Stimulated activated effector memory CD8-positive, alpha-beta T cell treated with anti-CD3 and anti-CD28 coated beads, Interleukin-12 subunit alpha, Interleukin-12 subunit beta, amount 100 ng/mL, for 72 hours (primary cell): ENCODE data around the gene NEK6.

Source experiments
- ATAC-seq: fragments of 150-1000 bp; cut with Tn5 transposase; 2 replicates; pipeline ENCODE4 v1.10.0; 2021
- DNase-seq, 2 donors: peaks; one replicate each; pipeline ENCODE4 v3.0.0; 2021 to 2022; ENCODE audit warnings: low spot score in 2 of 2
- H3K27ac Mint-ChIP-seq: one replicate; pipeline ENCODE4 v1.8.0; 2022; ENCODE audit warnings: mild to moderate bottlenecking, mixed read lengths
- H3K36me3 Mint-ChIP-seq: one replicate; pipeline ENCODE4 v1.8.0; 2022; ENCODE audit warnings: mild to moderate bottlenecking, mixed read lengths
- H3K4me1 Mint-ChIP-seq: one replicate; pipeline ENCODE4 v1.8.0; 2022; ENCODE audit warnings: mixed read lengths
- H3K4me3 Mint-ChIP-seq: one replicate; pipeline ENCODE4 v1.8.0; 2022; ENCODE audit warnings: mild to moderate bottlenecking, mixed read lengths
- H3K9me3 Mint-ChIP-seq: one replicate; pipeline ENCODE4 v1.8.0; 2022; ENCODE audit warnings: mixed read lengths

Gene NEK6

GRCh38 chr9:124290743-124291554, 33.2 kb downstream of the NEK6 start:
- ATAC-seq (no peak), DNase-seq (no peak)
- Mint-ChIP-seq H3K27ac (peak overlapping the region; percentile 64), H3K36me3 (peaks cover 18% of the 10 kb centered on the region), H3K4me3 (peak overlapping the region; percentile 55), H3K4me1 (peaks cover 69% of the 10 kb centered on the region), H3K9me3 (no peaks in the 10 kb centered on the region)

- H3K36me3 Mint-ChIP-seq: peaks cover 8% of the 10 kb centered on the region
- H3K4me3 Mint-ChIP-seq: peak overlapping the region; percentile 55
- peak; percentile 77 for ATAC-seq
- H3K4me1 Mint-ChIP-seq: peaks cover 59% of the 10 kb centered on the region
- H3K9me3 Mint-ChIP-seq: no peaks in the 10 kb centered on the region
- peak overlapping the region; percentile 64 for H3K27ac Mint-ChIP-seq
- DNase-seq: peak; percentile 18 to 62
Observed at GRCh38 chr9:124291801-124292396, 34.1 kb downstream of the NEK6 start.

- DNase-seq (no peak), ATAC-seq (no peak)
- peaks cover 49% of the 10 kb centered on the region for H3K4me1 Mint-ChIP-seq
Observed at GRCh38 chr9:124292696-124293593, 35.2 kb downstream of the NEK6 start.

GRCh38 chr9:124293718-124294506, 36.2 kb downstream of the NEK6 start:
- Mint-ChIP-seq H3K9me3 (no peaks in the 10 kb centered on the region), H3K36me3 (peaks cover 6% of the 10 kb centered on the region), H3K27ac (peak overlapping the region; percentile 80), H3K4me1 (peaks cover 44% of the 10 kb centered on the region), H3K4me3 (peak overlapping the region; percentile 55)
- DNase-seq (no peak), ATAC-seq (no peak)

More at GRCh38 chr9:124292696-124293593, 35.2 kb downstream of the NEK6 start:
- H3K9me3 Mint-ChIP-seq: no peaks in the 10 kb centered on the region
- H3K36me3 Mint-ChIP-seq: peaks cover 6% of the 10 kb centered on the region
- peak overlapping the region; percentile 64 for H3K27ac Mint-ChIP-seq
- peak overlapping the region; percentile 55 for H3K4me3 Mint-ChIP-seq

GRCh38 chr9:124295159-124295794, 37.5 kb downstream of the NEK6 start:
- ATAC-seq: no peak
- peaks cover 6% of the 10 kb centered on the region for H3K36me3 Mint-ChIP-seq
- no peak overlapping the region for H3K4me3 Mint-ChIP-seq
- DNase-seq: no peak
- no peaks in the 10 kb centered on the region for H3K9me3 Mint-ChIP-seq
- peaks cover 52% of the 10 kb centered on the region for H3K4me1 Mint-ChIP-seq
- peak overlapping the region; percentile 80 for H3K27ac Mint-ChIP-seq

- Mint-ChIP-seq H3K4me3 (no peak overlapping the region), H3K9me3 (no peaks in the 10 kb centered on the region), H3K36me3 (peaks cover 6% of the 10 kb centered on the region), H3K27ac (no peak overlapping the region), H3K4me1 (peaks cover 48% of the 10 kb centered on the region)
- ATAC-seq: no peak
- no peak for DNase-seq
Observed at GRCh38 chr9:124296094-124296493, 38.3 kb downstream of the NEK6 start.

GRCh38 chr9:124296796-124297550, 39.2 kb downstream of the NEK6 start:
- no peak overlapping the region for H3K27ac Mint-ChIP-seq
- DNase-seq (no peak), ATAC-seq (no peak)
- H3K4me1 Mint-ChIP-seq: peaks cover 39% of the 10 kb centered on the region
- H3K36me3 Mint-ChIP-seq: peaks cover 6% of the 10 kb centered on the region
- H3K4me3 Mint-ChIP-seq: no peak overlapping the region
- H3K9me3 Mint-ChIP-seq: no peaks in the 10 kb centered on the region

- no peak for DNase-seq
- peaks cover 39% of the 10 kb centered on the region for H3K4me1 Mint-ChIP-seq
- no peak for ATAC-seq
Observed at GRCh38 chr9:124297551-124297901, 39.8 kb downstream of the NEK6 start.

GRCh38 chr9:124297915-124298645, 40.3 kb downstream of the NEK6 start:
- ATAC-seq (no peak), DNase-seq (no peak)
- Mint-ChIP-seq H3K4me3 (no peak overlapping the region), H3K4me1 (peaks cover 36% of the 10 kb centered on the region), H3K36me3 (peaks cover 7% of the 10 kb centered on the region), H3K9me3 (no peaks in the 10 kb centered on the region), H3K27ac (no peak overlapping the region)

More at GRCh38 chr9:124297551-124297901, 39.8 kb downstream of the NEK6 start:
- no peak overlapping the region for H3K4me3 Mint-ChIP-seq
- peaks cover 7% of the 10 kb centered on the region for H3K36me3 Mint-ChIP-seq
- H3K27ac Mint-ChIP-seq: no peak overlapping the region
- H3K9me3 Mint-ChIP-seq: no peaks in the 10 kb centered on the region

- DNase-seq (no peak), ATAC-seq (no peak)
- Mint-ChIP-seq H3K27ac (peak overlapping the region; percentile 83), H3K36me3 (peaks cover 10% of the 10 kb centered on the region), H3K4me3 (no peak overlapping the region), H3K9me3 (no peaks in the 10 kb centered on the region), H3K4me1 (peaks cover 35% of the 10 kb centered on the region)
Observed at GRCh38 chr9:124298646-124299235, 41.0 kb downstream of the NEK6 start.

- Mint-ChIP-seq H3K27ac (peak overlapping the region; percentile 83), H3K4me3 (no peak overlapping the region), H3K4me1 (peaks cover 28% of the 10 kb centered on the region), H3K36me3 (peaks cover 10% of the 10 kb centered on the region), H3K9me3 (no peaks in the 10 kb centered on the region)
- ATAC-seq (no peak), DNase-seq (no peak)
Observed at GRCh38 chr9:124299515-124300090, 41.9 kb downstream of the NEK6 start.

- Mint-ChIP-seq H3K4me3 (no peak overlapping the region), H3K4me1 (peaks cover 28% of the 10 kb centered on the region), H3K9me3 (no peaks in the 10 kb centered on the region), H3K27ac (peak overlapping the region; percentile 83), H3K36me3 (peaks cover 10% of the 10 kb centered on the region)
- DNase-seq (no peak), ATAC-seq (no peak)
Observed at GRCh38 chr9:124300312-124300711, 42.6 kb downstream of the NEK6 start.

- Mint-ChIP-seq H3K4me3 (no peak overlapping the region), H3K4me1 (peaks cover 42% of the 10 kb centered on the region), H3K27ac (no peak overlapping the region), H3K9me3 (no peaks in the 10 kb centered on the region), H3K36me3 (peaks cover 16% of the 10 kb centered on the region)
- no peak for DNase-seq
- ATAC-seq: no peak
Observed at GRCh38 chr9:124302921-124303320, 45.2 kb downstream of the NEK6 start.
